ENCODE measurements around the gene SPATA31A3.
"Not testable (repeated sequence)": the region's sequence is repeated elsewhere in the genome, so short reads cannot be mapped to it uniquely, and the experiment has no call there.

- not testable (repeated sequence) for TF ChIP-seq POLR2A, CTCF, POLR2AphosphoS5, EP300 (IDR thresholded peaks at IDR 0.05)
Observed at GRCh38 chr9:66939878-66940830, 52.2 kb downstream of the SPATA31A3 start.
